ENCODE results near the gene TRIM24.
A peak's percentile ranks its signal among the peaks of the same experiment; 100 is the strongest.
"Not testable (repeated sequence)": the region's sequence is repeated elsewhere in the genome, so short reads cannot be mapped to it uniquely, and the experiment has no call there.

TRIM24 gene

GRCh38 chr7:138460176-138460648 lies at the start of gene TRIM24:
TRIM24 (plus strand) TSS chr7:138460259; CDS start chr7:138460549, 290 bp downstream.
- no peak for DNase-seq

DNA sequence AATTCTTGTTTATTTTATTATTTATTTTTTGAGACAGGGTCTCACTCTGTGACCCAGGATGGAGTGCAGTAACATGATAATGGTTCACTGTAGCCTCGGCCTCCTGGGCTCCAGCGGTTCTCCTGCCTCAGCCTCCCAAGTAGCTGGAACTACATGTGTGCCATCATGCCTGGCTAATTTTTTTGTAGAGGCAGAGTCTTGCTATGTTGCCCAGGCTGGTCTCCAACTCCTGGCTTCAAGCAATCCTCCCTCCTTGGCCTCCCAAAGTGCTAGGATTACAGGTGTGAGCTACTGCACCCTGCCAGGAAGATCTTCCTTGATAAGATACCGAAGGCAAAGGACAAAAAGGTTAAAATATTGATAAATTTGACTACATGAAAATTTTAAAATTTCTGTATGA lies 48.0 kb upstream of the TRIM24 start:
- not testable (repeated sequence) for DNase-seq

DNA sequence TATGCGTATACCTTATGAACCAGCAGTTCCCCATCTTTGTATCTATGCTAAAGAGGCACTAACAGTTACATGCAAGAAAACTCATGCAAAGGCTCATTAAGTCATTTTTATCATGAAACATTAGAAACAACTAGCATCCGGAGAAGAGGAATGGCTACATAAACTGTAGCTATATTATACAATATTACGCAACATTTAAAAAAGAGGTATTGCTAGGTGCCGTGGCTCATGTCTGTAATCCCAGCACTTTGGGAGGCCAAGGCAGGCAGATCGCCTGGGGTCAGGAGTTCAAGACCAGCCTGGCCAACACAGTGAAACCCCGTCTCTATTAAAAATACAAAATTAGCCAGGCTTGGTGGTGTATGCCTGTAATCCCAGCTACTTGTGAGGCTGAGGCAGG lies 47.1 kb upstream of the TRIM24 start:
- not testable (repeated sequence) for DNase-seq

- no peak for DNase-seq
Observed at GRCh38 chr7:138417078-138417700, 42.9 kb upstream of the TRIM24 start.

DNA sequence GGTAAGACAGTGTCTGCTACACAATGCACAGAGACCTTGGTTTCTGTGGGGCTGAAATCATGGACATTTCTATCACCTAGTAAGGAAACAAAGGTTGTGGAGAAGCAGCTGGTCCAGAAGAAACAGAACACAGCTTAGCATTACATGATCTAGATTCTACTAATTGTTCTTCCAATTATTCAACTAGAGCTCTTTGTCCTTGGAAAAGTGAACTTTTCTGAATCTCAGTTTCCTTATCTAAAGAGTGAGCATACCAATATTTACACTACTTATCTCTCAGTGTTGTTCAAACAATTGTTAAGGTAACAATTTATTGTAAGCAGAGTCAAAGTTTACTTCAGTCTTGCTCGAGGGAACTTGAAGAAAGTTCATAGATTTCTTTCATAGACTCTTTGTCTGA lies 42.3 kb upstream of the TRIM24 start:
- no peak for DNase-seq

GRCh38 chr7:138418403-138418802 lies 41.7 kb upstream of the TRIM24 start:
- not testable (repeated sequence) for DNase-seq

DNA sequence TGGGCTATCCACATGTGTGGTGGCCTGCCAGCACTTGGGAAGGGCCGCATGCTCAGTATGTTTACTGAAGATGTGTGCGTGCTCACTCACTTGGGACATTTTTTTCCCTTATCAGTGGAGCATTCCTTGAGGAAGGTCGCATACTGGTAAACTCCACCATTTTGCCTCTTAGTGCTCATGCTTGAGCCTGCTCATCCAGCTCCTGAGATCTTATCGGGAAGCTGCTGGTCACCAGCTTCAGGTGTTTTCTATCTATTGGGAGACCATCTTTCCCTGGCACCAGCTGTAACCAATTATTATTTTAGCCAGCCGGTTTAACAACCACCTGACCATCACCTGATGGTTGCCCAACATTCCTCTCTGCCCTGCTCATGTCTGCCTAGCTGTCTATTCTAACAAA lies 35.0 kb upstream of the TRIM24 start:
- no peak for DNase-seq

GRCh38 chr7:138429577-138430250 lies 30.3 kb upstream of the TRIM24 start:
- no peak for DNase-seq

- no peak for DNase-seq
Observed at GRCh38 chr7:138431517-138431916, 28.5 kb upstream of the TRIM24 start.

DNA sequence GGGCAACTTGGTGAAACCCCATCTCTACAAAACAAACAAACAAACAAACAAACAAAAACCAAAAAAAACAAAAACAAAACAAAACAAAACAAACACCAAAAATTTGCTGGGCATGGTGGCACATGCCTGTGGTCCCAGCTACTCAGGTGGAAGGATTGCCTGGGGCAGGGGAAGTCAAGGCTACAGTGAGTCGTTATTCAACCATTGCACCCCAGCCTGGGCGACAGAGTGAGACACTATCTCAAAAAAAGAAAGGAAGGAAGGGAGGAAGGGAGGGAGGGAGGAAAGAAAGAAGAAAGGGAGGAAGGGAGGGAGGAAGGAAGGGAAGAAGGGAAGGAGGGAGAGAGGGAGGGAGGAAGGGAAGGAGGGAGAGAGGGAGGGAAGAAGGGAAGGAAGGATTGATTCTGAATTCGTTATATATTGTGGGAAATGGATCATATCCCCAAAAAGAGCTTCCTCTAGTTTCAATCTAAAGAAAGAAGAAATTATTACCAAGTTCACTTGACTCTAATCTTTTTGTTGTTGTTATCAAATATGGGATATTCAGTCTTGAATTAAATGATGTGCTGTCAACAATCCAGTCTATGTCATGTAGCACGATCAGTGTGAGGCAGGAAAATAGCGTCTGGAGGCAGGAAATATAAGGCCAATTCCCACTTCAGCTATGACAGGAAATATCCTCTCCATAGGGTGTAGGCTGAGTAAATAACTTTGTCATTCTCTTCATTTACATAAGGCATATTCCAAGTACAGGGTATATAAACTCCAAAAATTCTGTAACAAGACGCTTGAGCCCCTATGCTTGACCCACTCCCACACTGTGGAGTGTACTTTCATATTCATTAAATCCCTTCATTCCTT lies 26.2 kb upstream of the TRIM24 start:
- DNase-seq: no peak

GRCh38 chr7:138434597-138435019 lies 25.5 kb upstream of the TRIM24 start:
- no peak for DNase-seq

GRCh38 chr7:138435231-138435919 lies 24.7 kb upstream of the TRIM24 start:
- no peak for DNase-seq

- DNase-seq: no peak
Observed at GRCh38 chr7:138436388-138436787, 23.7 kb upstream of the TRIM24 start.

DNA sequence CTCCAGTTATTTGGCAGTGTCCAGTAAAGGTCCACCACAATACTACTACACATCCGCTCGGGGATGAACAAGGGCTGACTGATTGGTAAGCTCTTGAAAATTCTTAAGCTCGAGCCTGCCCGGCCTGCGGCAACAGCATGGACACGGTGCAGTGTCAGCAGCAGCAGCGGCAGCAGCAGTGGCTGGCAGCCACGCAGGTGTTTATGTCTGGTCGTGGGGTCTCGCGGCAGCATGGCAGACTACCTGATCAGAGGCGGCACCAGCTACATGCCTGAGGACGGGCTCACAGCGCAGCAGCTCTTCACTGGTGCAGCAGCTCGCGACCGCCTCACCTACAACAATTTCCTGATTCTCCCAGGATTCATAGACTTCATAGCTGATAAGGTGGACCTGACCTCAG lies 19.6 kb upstream of the TRIM24 start:
- DNase-seq: no peak

DNA sequence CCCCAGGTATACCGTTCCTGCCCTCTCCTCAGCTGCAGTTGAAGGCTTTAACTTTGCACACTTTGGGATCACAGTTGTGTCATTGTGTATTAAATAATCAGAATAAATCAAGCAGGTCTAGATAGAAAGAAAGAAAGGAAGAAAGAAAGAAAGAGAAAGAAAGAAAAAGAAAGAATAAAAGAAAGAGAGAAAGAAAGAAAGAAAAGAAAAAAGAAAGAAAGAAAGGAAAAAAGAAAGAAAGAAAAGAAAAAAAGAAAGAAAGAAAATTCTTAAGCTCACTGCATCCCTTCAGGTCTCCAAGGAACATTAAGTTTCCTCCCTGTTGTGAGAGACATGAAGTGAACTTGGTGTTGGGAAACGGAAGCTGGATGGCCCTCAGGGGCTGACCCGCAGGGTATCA lies 17.2 kb upstream of the TRIM24 start:
- no peak for DNase-seq

DNA sequence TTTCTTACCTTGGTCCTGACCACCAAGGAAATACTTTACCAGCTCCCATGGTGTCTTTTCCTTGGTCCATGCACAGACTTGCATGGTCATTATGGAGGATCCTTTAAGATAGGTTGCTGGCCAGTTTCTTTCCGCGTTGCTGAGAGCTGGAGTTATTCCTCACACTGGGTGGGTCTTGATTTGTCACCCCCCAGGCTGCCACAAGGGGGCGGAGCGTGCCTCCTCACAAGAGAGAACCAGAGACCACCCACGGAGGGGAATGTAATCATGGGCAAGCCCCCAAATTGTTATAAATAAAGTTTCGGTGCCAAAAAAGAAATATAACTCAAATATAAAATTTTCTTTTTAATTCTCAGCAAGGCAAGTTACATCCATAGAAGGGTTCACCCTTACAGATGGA lies 10.5 kb upstream of the TRIM24 start:
- DNase-seq: no peak

GRCh38 chr7:138455609-138456008 lies 4.5 kb upstream of the TRIM24 start:
- DNase-seq: no peak

GRCh38 chr7:138456220-138456619 lies 3.8 kb upstream of the TRIM24 start:
- no peak for DNase-seq

- DNase-seq: no peak
Observed at GRCh38 chr7:138458576-138459412, 1.3 kb upstream of the TRIM24 start.

GRCh38 chr7:138459413-138460175 lies 465 bp upstream of the TRIM24 start:
- DNase-seq: peak; percentile 96

All from EL (cell line).